Measurements from ENCODE around the gene CEACAM21.
A peak's percentile ranks its signal among the peaks of the same experiment; 100 is the strongest.

CEACAM21 gene

DNA sequence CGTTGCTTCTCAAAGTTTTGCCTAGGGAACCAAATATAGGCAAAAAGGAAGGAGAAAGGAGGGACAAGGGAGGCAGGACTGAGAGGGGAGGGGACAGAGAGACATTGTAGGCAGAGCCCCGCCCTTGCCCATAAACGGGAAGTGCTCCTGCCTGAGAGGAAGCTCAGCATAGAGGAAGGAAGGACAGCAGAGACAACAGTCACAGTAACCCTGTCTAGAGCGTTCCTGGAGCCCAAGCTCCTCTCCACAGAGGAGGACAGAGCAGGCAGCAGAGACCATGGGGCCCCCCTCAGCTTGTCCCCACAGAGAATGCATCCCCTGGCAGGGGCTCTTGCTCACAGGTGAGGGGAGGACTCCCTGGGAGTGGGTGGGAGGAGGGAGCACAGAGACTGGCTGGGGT, at the start of gene CEACAM21:
Gene CEACAM21 (plus strand): TSS at position 169 of the 400 bp plus-strand sequence. CDS start 109 bp downstream, at position 278.
- DNase-seq: peak; percentile 74

- DNase-seq: no peak
Measured at GRCh38 chr19:41527089-41527488, 48.9 kb upstream of the CEACAM21 start.

GRCh38 chr19:41528106-41528505, 47.9 kb upstream of the CEACAM21 start:
- DNase-seq: no peak

DNA sequence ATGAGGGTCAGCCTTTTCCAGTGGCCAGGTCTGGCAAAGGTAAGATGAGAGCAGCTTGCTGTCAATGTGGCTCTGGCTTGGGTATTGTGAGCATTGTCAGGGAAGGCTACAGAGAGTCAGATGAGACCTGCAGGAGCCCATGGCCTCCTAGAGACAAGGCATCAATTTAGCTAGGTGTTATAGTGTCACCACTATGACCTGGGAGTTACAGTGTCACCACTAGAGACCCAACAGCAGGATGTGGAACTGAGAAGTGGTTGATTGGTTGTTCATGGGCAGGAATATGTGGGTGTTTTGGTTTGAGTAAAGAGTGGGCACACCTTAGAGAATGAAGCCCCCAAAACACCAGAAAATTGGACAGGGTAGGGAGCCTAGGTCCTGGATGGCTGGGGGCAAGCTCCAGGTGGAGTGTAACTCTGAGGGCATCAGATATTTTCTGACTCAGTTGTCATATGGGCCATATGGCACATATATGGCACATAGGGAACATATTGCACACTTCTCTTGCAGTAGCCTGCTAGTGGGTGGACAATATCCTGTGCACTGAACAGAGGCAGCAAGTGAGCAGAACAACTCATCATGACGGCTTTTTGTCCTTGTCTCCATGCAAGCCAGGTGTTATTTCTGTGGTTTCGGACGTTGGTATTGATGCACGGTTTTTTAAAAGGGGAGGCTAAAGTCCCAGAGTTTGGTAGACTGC, 46.3 kb upstream of the CEACAM21 start:
- DNase-seq: no peak

GRCh38 chr19:41530184-41530534, 45.8 kb upstream of the CEACAM21 start:
- DNase-seq: no peak

DNA sequence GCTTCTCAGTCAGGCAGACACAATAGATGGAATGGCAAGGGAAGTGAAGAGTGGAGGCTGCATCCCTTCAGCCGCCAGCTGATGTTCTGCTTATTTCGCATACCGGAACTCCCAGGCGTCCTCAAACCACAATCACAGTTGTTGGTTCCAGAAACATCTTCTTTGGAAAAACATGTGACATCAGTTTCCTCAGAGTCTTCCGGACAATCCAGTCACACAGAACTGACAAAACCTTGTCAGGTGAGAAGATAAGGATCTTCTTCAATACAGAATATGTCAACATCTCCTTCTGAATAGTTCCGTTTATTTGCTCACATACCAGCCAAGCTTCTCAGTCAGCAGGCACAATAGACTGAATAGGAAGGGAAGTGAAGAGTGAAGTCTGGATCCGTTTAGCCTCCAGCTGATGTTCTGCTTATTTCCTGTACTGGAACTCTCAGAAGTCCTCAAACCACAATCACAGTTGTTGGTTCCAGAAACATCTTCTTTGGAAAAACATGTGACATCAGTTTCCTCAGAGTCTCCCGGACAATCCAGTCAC, 45.1 kb upstream of the CEACAM21 start:
- peak; percentile 32 for DNase-seq

DNA sequence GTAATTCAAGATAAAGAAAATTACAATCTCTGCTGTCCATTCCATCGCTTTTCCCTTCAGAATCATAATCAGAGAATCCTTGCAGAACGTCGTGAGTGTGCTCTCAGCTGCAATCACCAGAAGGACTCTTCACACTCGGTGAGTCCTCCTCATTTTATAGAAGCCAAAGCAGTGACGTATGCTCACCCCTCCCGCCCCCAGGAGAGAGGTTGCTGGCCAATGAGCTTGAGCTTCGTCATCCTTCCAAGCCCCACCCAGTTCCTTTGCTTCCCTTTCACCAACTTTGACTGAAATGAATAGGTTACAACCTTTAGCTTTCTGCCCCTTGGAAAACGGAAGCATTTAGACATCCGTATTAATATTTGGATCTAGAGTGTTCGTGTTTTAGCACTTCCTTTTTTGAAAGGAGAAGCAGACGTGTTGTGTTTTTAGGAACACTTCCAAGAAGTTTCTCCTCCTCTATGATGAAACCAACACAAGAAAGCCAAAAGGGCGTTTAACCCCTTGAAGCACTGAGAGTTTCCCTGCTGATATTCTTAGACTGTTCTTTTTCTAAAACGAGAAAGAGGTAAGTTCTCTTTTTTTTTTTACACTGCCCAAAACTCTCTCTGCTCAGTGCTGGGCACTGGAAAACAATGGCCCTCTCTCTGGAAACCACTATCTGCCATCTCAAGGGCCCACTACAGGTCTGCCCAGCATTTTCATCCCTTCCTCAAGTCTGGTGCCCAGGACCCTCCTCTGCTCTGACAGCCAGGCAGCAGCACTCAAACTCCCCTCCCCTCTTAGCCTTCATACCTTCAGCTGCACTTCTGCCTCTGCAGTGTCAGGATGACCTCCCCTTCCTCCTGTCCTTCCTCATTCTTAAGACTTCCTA, 44.3 kb upstream of the CEACAM21 start:
- peak; percentile 94 for DNase-seq

DNA sequence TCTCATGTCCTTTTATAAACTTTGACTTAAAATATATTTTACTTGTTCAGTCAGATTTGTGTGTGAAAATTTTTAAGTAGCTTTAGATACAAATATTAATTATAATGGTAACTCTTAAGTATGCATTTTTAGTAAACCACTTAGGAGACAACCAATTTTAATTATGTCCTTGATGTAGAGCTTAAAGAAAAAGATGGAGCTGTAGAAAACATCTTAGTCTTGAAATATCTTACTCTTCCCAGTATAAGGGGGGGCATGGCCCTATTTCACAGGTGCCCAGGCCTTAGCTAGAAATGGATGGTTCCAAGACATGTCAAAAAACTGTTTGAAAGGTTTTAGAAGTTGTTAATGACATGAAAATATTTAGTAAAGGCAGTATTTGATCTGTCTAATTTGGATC, 43.4 kb upstream of the CEACAM21 start:
- no peak for DNase-seq

DNA sequence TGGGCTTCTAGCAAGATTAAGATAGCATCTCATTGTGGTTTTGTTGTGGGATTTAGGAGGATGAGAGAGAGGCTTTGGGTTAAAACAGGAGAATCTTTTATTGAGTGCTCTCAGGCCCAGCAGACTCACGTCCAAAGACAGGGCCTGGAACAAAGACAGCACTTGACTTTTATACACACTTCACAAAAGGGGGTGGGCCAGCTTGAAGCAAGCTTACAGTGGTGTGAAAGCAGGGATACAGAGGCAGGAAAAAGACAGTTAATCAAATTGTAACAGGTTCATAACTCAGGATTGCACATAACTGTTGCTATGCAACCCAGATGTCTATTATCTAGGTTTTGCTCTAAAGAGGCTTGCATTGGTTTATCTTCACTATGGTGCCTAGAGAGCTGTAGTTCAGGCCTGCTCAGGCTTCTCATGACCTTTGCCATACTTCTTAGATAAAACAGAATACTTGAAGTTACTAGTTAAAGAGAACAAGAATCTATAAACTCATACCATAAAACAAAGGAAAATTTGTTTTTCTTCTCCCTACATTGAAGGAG, 42.2 kb upstream of the CEACAM21 start:
- no peak for DNase-seq

GRCh38 chr19:41535029-41535622, 40.8 kb upstream of the CEACAM21 start:
- DNase-seq: no peak

DNA sequence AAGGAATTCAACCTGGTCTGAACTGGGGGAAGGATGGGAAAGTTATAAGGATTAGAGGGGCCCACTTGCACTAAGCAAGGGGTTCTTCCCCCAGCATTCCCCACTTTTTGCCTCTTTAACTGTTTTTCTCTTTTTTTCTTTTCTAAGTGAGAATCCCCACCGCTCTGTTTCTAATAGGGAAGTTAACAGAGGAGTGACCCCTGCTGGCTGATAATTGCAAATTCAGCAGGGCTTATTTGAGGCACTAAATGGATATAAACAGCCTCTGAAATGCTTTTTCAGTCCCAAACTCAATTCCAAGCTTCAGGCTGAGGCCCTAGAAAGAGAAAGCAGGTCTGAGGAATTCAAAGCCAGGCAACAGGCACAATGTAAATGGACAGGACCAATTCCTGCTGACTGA, 38.2 kb upstream of the CEACAM21 start:
- DNase-seq: peak; percentile 51

- DNase-seq: no peak
Measured at GRCh38 chr19:41540041-41540695, 35.8 kb upstream of the CEACAM21 start.

DNA sequence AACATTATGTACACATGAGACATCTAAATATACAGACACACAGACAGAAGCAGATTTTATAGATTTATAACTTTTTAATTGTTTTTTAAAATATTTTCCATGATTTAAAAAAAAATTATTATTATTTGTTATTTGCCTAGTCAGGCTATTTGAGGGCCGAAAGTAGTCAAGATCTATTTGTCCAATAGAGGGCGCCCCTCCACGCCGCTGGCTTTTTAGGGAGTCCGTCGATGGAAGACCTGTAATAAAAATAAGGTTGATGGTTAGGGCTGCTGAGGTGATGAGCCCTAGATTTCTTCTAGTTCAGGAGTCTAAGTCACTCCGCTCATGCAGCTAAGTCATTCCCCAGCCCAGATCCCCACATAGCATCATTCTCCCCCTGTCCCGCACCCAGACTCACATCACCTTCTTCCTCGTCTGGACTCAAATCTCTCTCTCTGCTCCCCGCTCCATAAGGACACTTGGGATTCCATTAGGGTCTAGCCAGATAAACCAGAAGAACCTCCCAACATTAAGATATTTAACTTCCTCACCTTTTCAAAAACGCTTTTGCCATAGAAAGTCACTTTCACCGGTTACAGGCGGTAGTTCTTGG, 33.9 kb upstream of the CEACAM21 start:
- peak; percentile 78 for DNase-seq

GRCh38 chr19:41542622-41543021, 33.3 kb upstream of the CEACAM21 start:
- DNase-seq: no peak

DNA sequence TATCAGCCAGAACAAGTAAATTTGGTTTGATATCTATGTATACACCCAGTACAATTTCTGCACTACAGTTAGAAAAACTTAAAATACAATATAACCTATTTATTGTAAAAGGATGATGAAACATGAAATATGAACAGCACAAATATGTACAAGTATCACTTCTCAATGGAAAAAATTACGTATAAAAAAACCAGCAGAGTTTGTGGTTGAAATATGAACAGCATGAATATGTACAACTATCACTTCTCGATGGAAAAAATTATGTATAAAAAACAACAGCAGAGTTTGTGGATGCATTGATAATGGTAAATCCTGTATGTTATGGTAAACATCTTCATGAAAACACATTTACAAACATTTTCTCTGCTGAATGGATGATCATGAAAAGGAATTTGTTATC, 32.4 kb upstream of the CEACAM21 start:
- no peak for DNase-seq

- no peak for DNase-seq
Measured at GRCh38 chr19:41545547-41545946, 30.4 kb upstream of the CEACAM21 start.

- peak; percentile 57 for DNase-seq
Measured at GRCh38 chr19:41546386-41546789, 29.6 kb upstream of the CEACAM21 start.

DNA sequence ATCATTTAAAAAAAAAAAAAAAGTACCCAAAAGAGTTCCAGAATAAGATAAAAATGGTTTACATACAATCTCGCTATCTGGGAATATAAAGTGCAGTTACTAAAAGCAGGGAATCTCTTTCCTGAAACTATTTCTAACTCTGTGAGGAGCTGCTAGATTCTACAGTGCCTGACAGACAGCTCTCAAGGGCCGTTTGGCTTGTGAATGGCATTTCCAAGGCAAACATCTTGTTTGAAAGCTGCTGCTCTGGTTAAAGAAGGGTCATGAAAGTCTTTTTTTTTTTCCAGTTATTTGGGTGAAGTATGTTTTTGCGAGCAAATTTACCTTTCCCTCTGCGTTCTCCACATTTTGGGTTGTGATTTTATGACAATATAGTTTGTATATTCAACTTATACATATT, 29.0 kb upstream of the CEACAM21 start:
- no peak for DNase-seq

- no peak for DNase-seq
Measured at GRCh38 chr19:41547569-41547968, 28.4 kb upstream of the CEACAM21 start.

- no peak for DNase-seq
Measured at GRCh38 chr19:41548047-41548446, 27.9 kb upstream of the CEACAM21 start.

- peak; percentile 84 for DNase-seq
Measured at GRCh38 chr19:41548954-41549688, 26.8 kb upstream of the CEACAM21 start.

DNA sequence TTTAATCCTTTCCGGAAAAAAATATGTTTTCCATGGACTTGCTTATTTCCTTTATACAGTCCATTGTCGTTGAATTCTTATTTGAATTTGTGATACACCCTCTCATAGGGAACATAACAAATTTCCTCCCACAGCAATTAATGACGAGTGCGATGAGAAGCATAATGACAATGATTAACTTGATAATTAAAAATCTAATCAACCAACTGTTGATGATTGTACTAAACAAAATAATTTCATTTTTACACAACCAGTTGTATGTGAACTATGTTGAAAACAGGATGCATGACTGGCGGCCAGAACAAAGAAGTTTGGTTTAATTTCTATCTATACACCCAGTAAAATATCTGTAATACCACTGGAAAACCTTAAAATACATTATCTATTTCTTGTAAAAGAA, 26.1 kb upstream of the CEACAM21 start:
- DNase-seq: no peak

Measured in CD4-positive, alpha-beta T cell treated with Interleukin-15 for 1 hour (primary cell).